Activated CD4-positive, alpha-beta T cell treated with anti-CD3 and anti-CD28 coated beads for 48 hours (primary cell): Measurements from ENCODE around the gene NXPE2.

Experiments
- DNase-seq: peaks from one replicate; pipeline ENCODE4 v3.0.0-alpha.2; 2020

The NXPE2 gene

DNA sequence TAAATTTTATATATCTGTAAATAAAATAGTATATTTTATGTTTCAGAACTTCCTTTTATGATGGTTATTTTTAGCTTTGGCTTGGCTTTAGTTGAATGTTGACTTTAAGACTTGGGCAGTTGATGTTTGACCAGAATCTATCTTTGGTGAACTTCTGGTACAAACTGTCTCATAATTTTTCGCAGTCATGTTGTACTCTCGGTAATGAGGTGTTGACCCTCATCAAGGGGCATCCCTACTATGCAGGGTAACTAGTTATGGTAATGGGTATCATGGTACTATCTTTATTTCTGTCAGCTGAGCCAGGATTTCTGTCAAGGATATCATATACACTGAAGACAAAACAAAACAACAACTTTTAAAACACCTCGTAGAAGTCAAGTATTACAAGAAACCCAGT, 67.7 kb downstream of the NXPE2 start:
- no peak for DNase-seq
